SU-DHL-6 (cell line): ENCODE measurements around the gene LRFN5.

Source experiments
- EZH2phosphoT487 ChIP-seq: fragments of 200-600 bp; sonication (generic), shearing (Covaris generic); conservative IDR thresholded peaks from 2 replicates; pipeline ENCODE4 v1.6.1; 2018; ENCODE audit warnings: mild to moderate bottlenecking, antibody characterized with exemption, low read length, moderate library complexity, mixed read lengths
- TF ChIP-seq, protein P1 (sequence below): fragments of 200-600 bp; sonication (generic); IDR thresholded peaks from one replicate; pipeline ENCODE4 v1.5.1; 2017; ENCODE audit warnings: antibody characterized with exemption, mild to moderate bottlenecking, low read length, moderate library complexity; ENCODE audit not compliant: insufficient read depth, poor library complexity, severe bottlenecking

DNA sequence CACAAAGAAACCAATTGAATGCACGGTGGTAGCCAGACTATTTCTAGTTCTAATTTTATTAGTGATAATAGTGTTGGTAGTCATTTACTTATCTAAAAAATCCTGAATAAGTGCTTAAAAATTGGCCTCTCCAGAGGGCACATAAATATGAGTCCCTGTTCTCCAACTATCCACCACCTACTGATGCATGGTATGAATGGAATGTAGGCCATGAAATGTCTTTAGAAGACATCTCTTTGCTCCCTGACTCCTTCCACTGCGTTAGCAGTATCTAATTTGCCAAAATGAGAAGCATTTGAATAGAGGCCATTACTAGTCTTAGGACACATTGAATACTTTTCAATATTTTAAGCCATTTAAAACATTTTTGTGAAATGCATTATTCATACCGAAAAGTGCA lies 261.7 kb downstream of the LRFN5 start:
- TF ChIP-seq, protein P1, sequence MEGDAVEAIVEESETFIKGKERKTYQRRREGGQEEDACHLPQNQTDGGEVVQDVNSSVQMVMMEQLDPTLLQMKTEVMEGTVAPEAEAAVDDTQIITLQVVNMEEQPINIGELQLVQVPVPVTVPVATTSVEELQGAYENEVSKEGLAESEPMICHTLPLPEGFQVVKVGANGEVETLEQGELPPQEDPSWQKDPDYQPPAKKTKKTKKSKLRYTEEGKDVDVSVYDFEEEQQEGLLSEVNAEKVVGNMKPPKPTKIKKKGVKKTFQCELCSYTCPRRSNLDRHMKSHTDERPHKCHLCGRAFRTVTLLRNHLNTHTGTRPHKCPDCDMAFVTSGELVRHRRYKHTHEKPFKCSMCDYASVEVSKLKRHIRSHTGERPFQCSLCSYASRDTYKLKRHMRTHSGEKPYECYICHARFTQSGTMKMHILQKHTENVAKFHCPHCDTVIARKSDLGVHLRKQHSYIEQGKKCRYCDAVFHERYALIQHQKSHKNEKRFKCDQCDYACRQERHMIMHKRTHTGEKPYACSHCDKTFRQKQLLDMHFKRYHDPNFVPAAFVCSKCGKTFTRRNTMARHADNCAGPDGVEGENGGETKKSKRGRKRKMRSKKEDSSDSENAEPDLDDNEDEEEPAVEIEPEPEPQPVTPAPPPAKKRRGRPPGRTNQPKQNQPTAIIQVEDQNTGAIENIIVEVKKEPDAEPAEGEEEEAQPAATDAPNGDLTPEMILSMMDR = no peak
- TF ChIP-seq EZH2phosphoT487 = no peak
